Thoracic aorta (tissue), 2 donors: ENCODE results near the gene DEPP1. TPM values are rescaled to one million over a fixed set of nuclear protein-coding genes. Genes with fewer than 3 reads are reported as not detected.

Experiments
- ATAC-seq: fragments of 150-250 bp; one replicate; pipeline ENCODE4 v1.8.0; 2017; ENCODE audit warnings: low read depth; ENCODE audit not compliant: insufficient number of reproducible peaks, low FRiP score
- DNase-seq: peaks from one replicate; pipeline ENCODE4 v3.0.0-alpha.2; 2020; ENCODE audit warnings: low spot score
- H3K27ac ChIP-seq, 2 donors: fragments of 200-600 bp; sonication (generic); 1 replicate in 1 of 2; 2 replicates in 1 of 2; pipeline ENCODE4 v1.5.1; 2016; ENCODE audit warnings: mild to moderate bottlenecking in 2 of 2, moderate library complexity in 2 of 2
- H3K27me3 ChIP-seq: fragments of 200-600 bp; sonication (generic); replicated peaks from 2 replicates; pipeline ENCODE4 v1.6.0; 2016; ENCODE audit warnings: mild to moderate bottlenecking; ENCODE audit not compliant: insufficient read depth
- H3K36me3 ChIP-seq: fragments of 200-600 bp; sonication (generic); one replicate; pipeline ENCODE4 v1.5.1; 2016
- H3K4me1 ChIP-seq, 2 donors: fragments of 200-600 bp; sonication (generic); 1 replicate in 1 of 2; 2 replicates in 1 of 2; pipeline versions ENCODE4 v1.5.1 to v1.6.0; 2016; ENCODE audit warnings: low read depth in 2 of 2, mild to moderate bottlenecking in 1 of 2; ENCODE audit not compliant: control insufficient read depth in 1 of 2
- H3K4me3 ChIP-seq: fragments of 200-600 bp; sonication (generic); 2 replicates; pipeline ENCODE4 v1.5.1; 2016; ENCODE audit warnings: mild to moderate bottlenecking
- H3K9me3 ChIP-seq: fragments of 200-600 bp; sonication (generic); 2 replicates; pipeline ENCODE4 v1.5.1; 2016
- CTCF ChIP-seq: fragments of 200-600 bp; sonication (generic); IDR thresholded peaks from one replicate; pipeline ENCODE4 v1.5.1; 2019; ENCODE audit warnings: antibody characterized with exemption
- total RNA-seq, 2 donors: library from RNA; depleted of rRNA; stranded (reverse); fragments of >200 nt; gene quantifications; one replicate each; pipeline versions ENCODE4 v1.1.0 to v1.2.3, GENCODE V29; 2016

The DEPP1 gene
- total RNA-seq, 2 donors from 2014 or later = 473 to 661 TPM

DNA sequence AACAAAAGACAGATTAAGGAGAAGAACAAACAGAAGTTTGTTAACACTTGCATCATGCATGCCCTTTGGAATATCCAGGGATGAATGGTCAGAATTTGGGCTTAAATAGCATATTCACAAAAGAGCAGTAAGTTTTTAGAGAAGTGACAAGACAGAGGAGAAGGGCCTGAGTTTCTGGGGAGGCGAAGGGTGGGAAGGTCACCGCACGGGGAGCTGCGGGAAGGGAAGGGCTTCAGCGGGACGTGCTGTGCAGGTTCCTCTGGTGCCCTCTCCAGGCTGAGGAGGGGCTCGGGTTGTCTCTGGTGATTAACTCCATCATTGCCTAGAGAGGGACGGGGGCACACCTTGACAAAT, 11.7 kb upstream of the DEPP1 start:
- no peak for DNase-seq
- no peak for TF ChIP-seq CTCF

DNA sequence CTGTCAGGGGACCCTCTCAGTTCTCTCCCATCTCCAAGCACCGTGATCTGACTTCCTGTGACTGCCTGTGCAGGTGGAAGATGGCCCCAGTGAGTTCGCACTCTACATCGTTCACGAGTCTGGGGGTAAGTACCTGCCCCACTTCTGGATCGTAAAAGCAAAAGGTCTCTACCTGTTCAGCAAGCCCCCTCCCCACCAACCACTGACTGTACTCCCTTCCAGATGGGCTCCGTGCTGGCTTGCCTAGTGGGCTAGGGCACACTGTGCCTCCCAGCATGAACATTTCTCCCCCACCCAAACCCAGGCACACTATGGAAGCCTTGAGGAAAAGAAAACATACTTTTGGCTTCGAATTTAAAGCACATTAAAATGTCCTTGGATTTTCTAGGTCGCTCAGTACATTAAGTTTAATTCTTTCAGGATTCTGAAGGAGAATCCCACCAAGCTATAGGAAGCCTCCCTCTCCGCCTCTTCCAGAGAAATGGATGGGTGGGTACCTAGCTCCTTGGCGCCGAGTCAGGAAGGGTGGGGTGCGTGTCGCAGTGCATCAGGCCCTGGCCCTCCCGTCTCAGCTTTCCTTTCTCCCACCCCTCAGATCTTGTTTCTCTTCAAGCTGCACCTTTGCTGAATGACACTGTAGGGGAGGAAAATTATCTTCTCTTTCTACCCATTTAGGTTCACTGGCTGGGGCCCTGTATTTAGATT, 11.1 kb upstream of the DEPP1 start:
- H3K9me3 ChIP-seq = no peaks in the 10 kb centered on the region
- H3K36me3 ChIP-seq = no peaks in the 10 kb centered on the region
- H3K4me1 ChIP-seq = peaks cover 56 to 79% of the 10 kb centered on the region in 2 donors
- TF ChIP-seq CTCF = no peak
- no peak overlapping the region for H3K4me3 ChIP-seq
- H3K27ac ChIP-seq = peak overlapping the region; percentile 4 to 39
- DNase-seq = no peak
- no peaks in the 10 kb centered on the region for H3K27me3 ChIP-seq
- ATAC-seq = no peak

More for the DNA sequence above, 11.7 kb upstream of the DEPP1 start:
- Histone ChIP-seq H3K36me3 (no peaks in the 10 kb centered on the region), H3K27me3 (no peaks in the 10 kb centered on the region), H3K9me3 (no peaks in the 10 kb centered on the region), H3K27ac (no peak overlapping the region), H3K4me1 (peaks cover 56 to 79% of the 10 kb centered on the region in 2 donors), H3K4me3 (no peak overlapping the region)
- ATAC-seq = no peak

DNA sequence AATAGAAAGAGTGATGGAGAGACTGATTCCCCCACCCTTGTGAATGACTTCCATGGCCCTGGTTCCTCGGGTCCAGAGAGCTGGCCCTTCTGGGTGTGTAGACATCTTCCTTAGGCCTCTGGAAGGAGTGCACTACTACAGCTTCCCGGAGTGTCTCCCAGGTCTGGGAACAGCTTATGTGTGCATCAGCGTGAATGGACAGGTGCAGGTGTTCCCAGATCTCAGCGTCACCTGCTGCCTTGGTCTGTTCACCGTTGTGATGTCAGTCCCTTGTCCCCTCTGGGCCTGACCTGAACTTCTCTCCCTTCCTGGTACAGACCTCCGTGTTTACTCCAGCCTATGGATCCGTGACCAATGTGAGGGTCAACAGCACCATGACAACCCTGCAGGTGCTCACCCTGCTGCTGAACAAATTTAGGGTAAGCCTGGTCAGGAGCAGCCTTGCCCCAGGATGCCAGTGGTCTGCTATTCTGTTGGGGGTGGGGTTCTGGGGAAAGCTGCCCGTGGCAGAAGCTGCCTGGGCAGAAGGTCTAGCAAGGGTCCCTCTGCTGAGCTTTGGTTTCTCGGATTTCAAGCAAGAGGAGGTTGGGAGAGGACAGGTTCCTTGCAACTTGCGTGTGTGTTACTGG, 10.5 kb upstream of the DEPP1 start:
- H3K27me3 ChIP-seq = no peaks in the 10 kb centered on the region
- DNase-seq = no peak
- H3K36me3 ChIP-seq = no peaks in the 10 kb centered on the region
- H3K27ac ChIP-seq = peak overlapping the region; percentile 4 to 39
- H3K9me3 ChIP-seq = no peaks in the 10 kb centered on the region
- TF ChIP-seq CTCF = no peak
- H3K4me1 ChIP-seq = peaks cover 57 to 79% of the 10 kb centered on the region in 2 donors
- no peak overlapping the region for H3K4me3 ChIP-seq
- ATAC-seq = no peak

GRCh38 chr10:44986670-44987069, 8.1 kb upstream of the DEPP1 start:
- Histone ChIP-seq H3K27me3 (no peaks in the 10 kb centered on the region), H3K4me1 (peaks cover 51 to 79% of the 10 kb centered on the region in 2 donors), H3K36me3 (no peaks in the 10 kb centered on the region), H3K4me3 (peak overlapping the region; percentile 21), H3K9me3 (no peaks in the 10 kb centered on the region), H3K27ac (peak overlapping the region; percentile 79 to 87)
- TF ChIP-seq CTCF = no peak
- ATAC-seq (no peak), DNase-seq (no peak)

DNA sequence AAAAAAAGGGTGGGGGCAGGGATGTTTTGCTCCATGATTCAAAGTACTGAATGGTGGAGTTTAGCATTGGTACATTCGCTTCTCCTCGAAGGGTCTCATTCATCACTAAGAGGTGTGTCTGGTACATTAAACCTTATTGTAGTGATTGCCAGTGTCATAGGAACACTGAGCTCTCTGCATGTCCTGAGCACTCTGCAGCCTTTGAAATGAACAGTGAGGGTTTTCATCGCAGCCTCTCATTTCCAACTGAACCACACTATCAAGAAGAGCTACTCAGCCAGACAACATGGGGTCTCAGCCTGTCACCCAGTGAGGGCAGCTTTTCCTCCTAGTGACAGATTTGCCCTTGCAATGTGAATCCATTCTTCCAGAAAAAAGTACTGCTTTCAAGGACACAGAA, 7.6 kb upstream of the DEPP1 start:
- H3K36me3 ChIP-seq = no peaks in the 10 kb centered on the region
- DNase-seq (no peak), ATAC-seq (no peak)
- H3K27me3 ChIP-seq = no peaks in the 10 kb centered on the region
- H3K4me3 ChIP-seq = peak overlapping the region; percentile 21
- peaks cover 56 to 79% of the 10 kb centered on the region in 2 donors for H3K4me1 ChIP-seq
- TF ChIP-seq CTCF = no peak
- H3K9me3 ChIP-seq = no peaks in the 10 kb centered on the region
- peak overlapping the region; percentile 79 to 87 for H3K27ac ChIP-seq
